K562 (cell line): ENCODE measurements around the gene CTPS2. TPM values are rescaled to one million over a fixed set of nuclear protein-coding genes. Genes with fewer than 3 reads are reported as not detected.

Experiments
- ATAC-seq: fragments of 200-7000 bp; cut with Tn5 transposase; 3 replicates; pipeline ENCODE4 v1.9.1; 2020; ENCODE audit warnings: moderate library complexity
- BruUV-seq: library from RNA; stranded (reverse); fragments of 400-500 nt; replicated peaks from 2 replicates; lab custom pipeline; 2021; lab: Mats Ljungman, UMichigan
- CTCF ChIA-PET: fragments of 300-600 bp; formaldehyde crosslinking; extraction: SDS; loops from one replicate; lab custom pipeline; 2021; ENCODE audit warnings: low intra/inter-chr PET ratio; lab: Yijun Ruan, JAX
- POLR2A ChIA-PET: fragments of 300-600, 350-650 bp; sonication (Branson Sonifier 250); formaldehyde crosslinking; extraction: SDS; loops from one replicate; lab custom pipeline; 2021; ENCODE audit warnings: antibody characterized with exemption, inconsistent platforms; lab: Yijun Ruan, JAX
- DNase-seq, 4 experiments: peaks; one replicate each; pipeline versions ENCODE4 v3.0.0 to v3.0.0-alpha.2; 2011 to 2018; ENCODE audit warnings: low spot score in 3 of 4, mixed read lengths in 3 of 4; ENCODE audit errors: extremely low read depth in 1 of 4
- FAIRE-seq: peaks from 2 replicates; lab custom pipeline; 2011; peaks lifted over from hg19 to GRCh38; lab: Jason Lieb, UNC
- H2AFZ ChIP-seq: 2 replicates; pipeline ENCODE4 v1.6.0; 2011; ENCODE audit warnings: low read depth, low read length, control low read depth, inconsistent platforms
- H3K27ac ChIP-seq: fragments of 200-600 bp; 3 replicates; pipeline ENCODE4 v1.8.0; 2011; ENCODE audit warnings: low read depth, mild to moderate bottlenecking, control low read depth, inconsistent platforms, low read length, moderate library complexity, mixed read lengths; ENCODE audit errors: extremely low read depth
- H3K27me3 ChIP-seq, 2 experiments: fragments of 300-600 bp in 1 of 2; 2 replicates in 1 of 2; 3 replicates in 1 of 2; pipeline versions ENCODE4 v1.6.0 to v1.8.0; 2011; ENCODE audit warnings: inconsistent platforms in 2 of 2, low read length in 2 of 2, mild to moderate bottlenecking in 1 of 2, mixed read lengths in 1 of 2, moderate library complexity in 1 of 2; ENCODE audit not compliant: control insufficient read depth in 2 of 2, insufficient read depth in 2 of 2
- H3K36me3 ChIP-seq: fragments of 300-600 bp; 3 replicates; pipeline ENCODE4 v1.8.0; 2011; ENCODE audit warnings: mild to moderate bottlenecking, low read length, inconsistent platforms; ENCODE audit not compliant: control insufficient read depth, insufficient read depth
- H3K4me1 ChIP-seq, 2 experiments: fragments of 200-600 bp in 1 of 2; replicated peaks in 1 of 2; 2 replicates in 1 of 2; 3 replicates in 1 of 2; pipeline versions ENCODE4 v1.5.1 to v1.8.0; 2011; ENCODE audit warnings: inconsistent platforms in 2 of 2, low read length in 2 of 2, mild to moderate bottlenecking in 1 of 2, mixed read lengths in 1 of 2, moderate library complexity in 1 of 2; ENCODE audit not compliant: control insufficient read depth in 2 of 2, insufficient read depth in 2 of 2
- H3K4me2 ChIP-seq: 2 replicates; pipeline ENCODE4 v1.6.1; 2011; ENCODE audit warnings: low read length, control low read depth, inconsistent platforms, mixed read lengths; ENCODE audit not compliant: insufficient read depth
- H3K4me3 ChIP-seq: fragments of 200-600 bp; sonication (generic), shearing (Covaris generic); 2 replicates; pipeline ENCODE4 v1.5.1; 2016; ENCODE audit warnings: control low read depth, inconsistent platforms
- H3K79me2 ChIP-seq: fragments of 200-600 bp; 3 replicates; pipeline ENCODE4 v1.8.0; 2011; ENCODE audit warnings: low read length, inconsistent platforms; ENCODE audit not compliant: control insufficient read depth, insufficient read depth
- H3K9ac ChIP-seq, 2 experiments: 2 replicates each; pipeline versions ENCODE4 v1.6.0 to v1.6.1; 2011; ENCODE audit warnings: low read depth in 2 of 2, low read length in 2 of 2, control low read depth in 1 of 2, inconsistent platforms in 1 of 2, mild to moderate bottlenecking in 1 of 2, mixed read lengths in 1 of 2; ENCODE audit not compliant: insufficient read depth in 1 of 2
- H3K9me1 ChIP-seq: one replicate; pipeline ENCODE4 v1.6.0; 2011; ENCODE audit warnings: inconsistent platforms, mild to moderate bottlenecking, low read length, moderate library complexity; ENCODE audit not compliant: control insufficient read depth, insufficient read depth
- H3K9me3 ChIP-seq: replicated peaks from 2 replicates; pipeline ENCODE4 v1.5.1; 2011; ENCODE audit warnings: low read depth, low read length, inconsistent platforms; ENCODE audit not compliant: control insufficient read depth, insufficient read depth
- H4K20me1 ChIP-seq: replicated peaks from 2 replicates; pipeline ENCODE4 v1.6.1; 2011; ENCODE audit warnings: low read length, inconsistent platforms, mixed read lengths; ENCODE audit not compliant: control insufficient read depth, insufficient read depth
- ARID1B ChIP-seq: fragments of 450-650 bp; IDR thresholded peaks from 2 replicates; pipeline ENCODE4 v1.6.1; 2016; ENCODE audit warnings: antibody characterized with exemption, mild to moderate bottlenecking, inconsistent platforms
- BHLHE40 ChIP-seq: IDR thresholded peaks from 2 replicates; pipeline ENCODE4 v1.6.1; 2011; ENCODE audit warnings: low read length, improper control_type of control experiment
- CTBP1 ChIP-seq: fragments of 450-650 bp; IDR thresholded peaks from 2 replicates; pipeline ENCODE4 v1.6.1; 2016; ENCODE audit warnings: borderline replicate concordance
- ESRRB ChIP-seq: fragments of 250-450 bp; sonication (Bioruptor Pico); IDR thresholded peaks from 2 replicates; pipeline ENCODE4 v1.5.0; 2020; ENCODE audit warnings: mild to moderate bottlenecking, moderate library complexity, borderline replicate concordance
- FOXP1 ChIP-seq: sonication (generic); formaldehyde crosslinking; IDR thresholded peaks from 2 replicates; pipeline ENCODE4 v1.8.0; 2022; ENCODE audit warnings: mild to moderate bottlenecking, missing genetic modification reagents
- FUS ChIP-seq: fragments of 200-400 bp; formaldehyde crosslinking; optimal IDR thresholded peaks from 2 replicates; pipeline ENCODE3; 2017; ENCODE audit warnings: low read depth, low read length
- HIVEP1 ChIP-seq: fragments of 250-450 bp; sonication (Bioruptor Pico); IDR thresholded peaks from 2 replicates; pipeline ENCODE4 v1.4.0; 2020; ENCODE audit warnings: mild to moderate bottlenecking
- NONO ChIP-seq, 2 experiments: fragments of 200-400 bp in 1 of 2; fragments of 450-650 bp in 1 of 2; formaldehyde crosslinking in 1 of 2; IDR thresholded peaks; 2 replicates each; pipeline ENCODE4 v1.6.1; 2017; ENCODE audit warnings: low read depth in 2 of 2, mild to moderate bottlenecking in 2 of 2, moderate library complexity in 2 of 2, low read length in 1 of 2
- SMARCE1 ChIP-seq: fragments of 450-650 bp; IDR thresholded peaks from 2 replicates; pipeline ENCODE4 v1.7.1; 2016; ENCODE audit warnings: mild to moderate bottlenecking
- SREBF1 ChIP-seq: fragments of 150-350 bp; IDR thresholded peaks from 2 replicates; pipeline ENCODE4 v1.6.1; 2014; ENCODE audit warnings: antibody characterized with exemption, low read depth, low read length, borderline replicate concordance
- SRF ChIP-seq, 2 experiments: fragments of 250-450, 450-650 bp in 1 of 2; sonication (Bioruptor Pico) in 1 of 2; sonication (generic) in 1 of 2; formaldehyde crosslinking; IDR thresholded peaks; 2 replicates each; pipeline versions ENCODE4 v1.5.0 to v1.5.1; 2020 to 2022; ENCODE audit warnings: mild to moderate bottlenecking in 1 of 2, missing genetic modification reagents in 1 of 2
- TEAD1 ChIP-seq, 2 experiments: fragments of 450-650 bp in 1 of 2; sonication (generic) in 1 of 2; formaldehyde crosslinking; IDR thresholded peaks; 2 replicates each; pipeline versions ENCODE4 v1.4.0 to v1.8.0; 2020 to 2022; ENCODE audit warnings: mild to moderate bottlenecking in 2 of 2, missing genetic modification reagents in 1 of 2
- WGBS: fragments of 100-300 bp; shearing (Covaris generic); methylation state at CpG from one replicate; pipeline ENCODE4 v1.1.6; 2016; ENCODE audit warnings: low coverage, mixed read lengths; ENCODE audit not compliant: insufficient coverage; ENCODE audit errors: missing lambda C conversion rate; 5-methylcytosine and 5-hydroxymethylcytosine counted together
- in situ Hi-C: fragments of 300-500 bp; cut with MboI; formaldehyde crosslinking; loops from 4 replicates; pipeline ENCODE4 v1.15.0; 2018; ENCODE audit warnings: inconsistent platforms, mixed read lengths
- intact Hi-C: fragments of 100-400 bp; cut with micrococcal nuclease; formaldehyde crosslinking; loops from 2 replicates; pipeline ENCODE4 v1.14.2; 2022
- polyA plus RNA-seq, 8 experiments: library from polyadenylated mRNA; depleted of rRNA in 4 of 8; stranded (reverse) in 5 of 8; unstranded in 3 of 8; fragments of >200 nt; fragmentation: Nextera tagmentation in 2 of 8; fragmentation: Illumina TruSeq in 1 of 8; extraction: Ambion mirVana in 2 of 8; extraction: Trizol in 1 of 8; gene quantifications; 2 replicates each; pipeline versions ENCODE4 v1.2.1 to v1.2.3, GENCODE V29; 2011 to 2014; ENCODE audit warnings: inconsistent platforms in 1 of 8, missing spikeins in 1 of 8
- total RNA-seq, 7 experiments: library from RNA; depleted of rRNA in 6 of 7; stranded (reverse); fragments of >200 nt in 6 of 7; fragmentation: Illumina TruSeq in 2 of 7; extraction: Trizol in 2 of 7; gene quantifications; 2 replicates each; pipeline versions ENCODE4 v1.2.1 to v1.2.3, GENCODE V29; 2011 to 2021; ENCODE audit warnings: low replicate concordance in 1 of 7
- TF ChIP-seq, protein P1 (sequence below), 2 experiments: IDR thresholded peaks; 2 replicates each; pipeline ENCODE4 v1.6.1; 2011; ENCODE audit warnings: borderline replicate concordance in 1 of 2, control low read depth in 1 of 2, low read depth in 1 of 2, low read length in 1 of 2, mild to moderate bottlenecking in 1 of 2, mixed read lengths in 1 of 2, moderate library complexity in 1 of 2; ENCODE audit not compliant: insufficient read depth in 1 of 2, insufficient read length in 1 of 2, poor library complexity in 1 of 2, severe bottlenecking in 1 of 2; ENCODE audit errors: extremely low read depth in 1 of 2
- TF ChIP-seq, protein P2 (sequence below): IDR thresholded peaks from 2 replicates; pipeline ENCODE4 v1.6.1; 2014; ENCODE audit warnings: antibody characterized with exemption
- TF ChIP-seq, protein P3 (sequence below): fragments of 200-800 bp; sonication (Bioruptor generic); IDR thresholded peaks from 2 replicates; pipeline ENCODE4 v1.6.1; 2017; ENCODE audit warnings: missing genetic modification characterization, missing compliant biosample characterization
- TF ChIP-seq, protein P4 (sequence below): sonication (generic); formaldehyde crosslinking; IDR thresholded peaks from 2 replicates; pipeline ENCODE4 v1.4.0; 2020; ENCODE audit warnings: mild to moderate bottlenecking, missing genetic modification reagents

Gene CTPS2
- total and polyA plus RNA-seq, 9 of the 15 experiments (the other 6 are each of a cell fraction or from before 2014, with no cell fraction given) = 5.4 to 19.5 (median 14.1) TPM

DNA sequence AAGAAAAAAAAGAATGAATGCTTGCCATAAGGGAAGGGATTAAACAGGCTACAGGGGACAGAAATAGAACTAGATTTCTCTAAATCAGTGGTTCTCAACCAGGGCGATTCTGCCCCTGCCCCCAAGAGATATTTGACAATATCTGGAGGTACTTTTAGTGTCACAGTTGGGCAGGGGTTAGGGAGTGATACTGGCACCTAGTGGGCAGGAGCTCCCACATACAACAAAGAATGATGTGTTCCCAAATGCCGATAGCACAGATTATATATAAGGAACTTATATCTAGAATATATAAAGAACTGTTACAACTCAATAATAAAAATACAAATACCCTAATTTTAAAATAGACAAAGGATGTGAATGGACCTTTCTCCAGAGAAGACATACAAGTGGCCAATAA, 47.8 kb downstream of the CTPS2 start:
- ChIA-PET CTCF (interaction anchor here (0.7 kb wide), 1 partner anchor 232 kb away, joined by 3 read pairs; no protein-coding TSS in a partner anchor), POLR2A (no interaction called here)
- intact Hi-C loops = no loop called here
- Histone ChIP-seq H3K4me1 (no peaks in the 10 kb centered on the region), H3K4me3 (no peak overlapping the region), H3K27me3 (no peaks in the 10 kb centered on the region), H4K20me1 (no peaks in the 10 kb centered on the region), H2AFZ (no peak overlapping the region), H3K36me3 (peaks cover 23% of the 10 kb centered on the region; the same call in 2 of the 3 replicates), H3K9ac (no peak overlapping the region), H3K9me3 (no peaks in the 10 kb centered on the region), H3K9me1 (no peaks in the 10 kb centered on the region), H3K27ac (no peak overlapping the region), H3K4me2 (no peak overlapping the region), H3K79me2 (no peaks in the 10 kb centered on the region)
- ATAC-seq (no peak), DNase-seq (no peak), FAIRE-seq (no peak)
- 56% methylated on average over 2 of the region's 2 CpGs for WGBS
- in situ Hi-C loops = loop anchor here (25.0 kb wide), 1 partner anchor 402 kb away; no protein-coding TSS in a partner anchor
- TF ChIP-seq SRF (CRISPR knock-in tag; IDR thresholded peaks at IDR 0.05) (no peak), SMARCE1 (no peak), CTBP1 (no peak), NONO (IDR thresholded peaks at IDR 0.05; ENCODE audit: low read depth in 2 of 2, low read length in 1 of 2) (no peak), FUS (no peak), FOXP1 (CRISPR knock-in tag) (no peak), BHLHE40 (no peak), ESRRB (CRISPR knock-in tag) (no peak), TEAD1 (CRISPR knock-in tag; IDR thresholded peaks at IDR 0.05) (no peak), HIVEP1 (CRISPR knock-in tag) (no peak), SREBF1 (no peak), ARID1B (no peak)
- TF ChIP-seq, protein P1, sequence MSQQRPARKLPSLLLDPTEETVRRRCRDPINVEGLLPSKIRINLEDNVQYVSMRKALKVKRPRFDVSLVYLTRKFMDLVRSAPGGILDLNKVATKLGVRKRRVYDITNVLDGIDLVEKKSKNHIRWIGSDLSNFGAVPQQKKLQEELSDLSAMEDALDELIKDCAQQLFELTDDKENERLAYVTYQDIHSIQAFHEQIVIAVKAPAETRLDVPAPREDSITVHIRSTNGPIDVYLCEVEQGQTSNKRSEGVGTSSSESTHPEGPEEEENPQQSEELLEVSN (IDR thresholded peaks at IDR 0.05; ENCODE audit: borderline replicate concordance in 1 of 2, extremely low read depth in 1 of 2, insufficient read depth in 1 of 2, insufficient read length in 1 of 2, low read depth in 1 of 2, low read length in 1 of 2, poor library complexity in 1 of 2, severe bottlenecking in 1 of 2) = no peak
- TF ChIP-seq, protein P2, sequence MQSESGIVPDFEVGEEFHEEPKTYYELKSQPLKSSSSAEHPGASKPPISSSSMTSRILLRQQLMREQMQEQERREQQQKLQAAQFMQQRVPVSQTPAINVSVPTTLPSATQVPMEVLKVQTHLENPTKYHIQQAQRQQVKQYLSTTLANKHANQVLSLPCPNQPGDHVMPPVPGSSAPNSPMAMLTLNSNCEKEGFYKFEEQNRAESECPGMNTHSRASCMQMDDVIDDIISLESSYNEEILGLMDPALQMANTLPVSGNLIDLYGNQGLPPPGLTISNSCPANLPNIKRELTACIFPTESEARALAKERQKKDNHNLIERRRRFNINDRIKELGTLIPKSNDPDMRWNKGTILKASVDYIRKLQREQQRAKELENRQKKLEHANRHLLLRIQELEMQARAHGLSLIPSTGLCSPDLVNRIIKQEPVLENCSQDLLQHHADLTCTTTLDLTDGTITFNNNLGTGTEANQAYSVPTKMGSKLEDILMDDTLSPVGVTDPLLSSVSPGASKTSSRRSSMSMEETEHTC = no peak
- TF ChIP-seq, protein P3, sequence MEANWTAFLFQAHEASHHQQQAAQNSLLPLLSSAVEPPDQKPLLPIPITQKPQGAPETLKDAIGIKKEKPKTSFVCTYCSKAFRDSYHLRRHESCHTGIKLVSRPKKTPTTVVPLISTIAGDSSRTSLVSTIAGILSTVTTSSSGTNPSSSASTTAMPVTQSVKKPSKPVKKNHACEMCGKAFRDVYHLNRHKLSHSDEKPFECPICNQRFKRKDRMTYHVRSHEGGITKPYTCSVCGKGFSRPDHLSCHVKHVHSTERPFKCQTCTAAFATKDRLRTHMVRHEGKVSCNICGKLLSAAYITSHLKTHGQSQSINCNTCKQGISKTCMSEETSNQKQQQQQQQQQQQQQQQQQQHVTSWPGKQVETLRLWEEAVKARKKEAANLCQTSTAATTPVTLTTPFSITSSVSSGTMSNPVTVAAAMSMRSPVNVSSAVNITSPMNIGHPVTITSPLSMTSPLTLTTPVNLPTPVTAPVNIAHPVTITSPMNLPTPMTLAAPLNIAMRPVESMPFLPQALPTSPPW = no peak
- TF ChIP-seq, protein P4, sequence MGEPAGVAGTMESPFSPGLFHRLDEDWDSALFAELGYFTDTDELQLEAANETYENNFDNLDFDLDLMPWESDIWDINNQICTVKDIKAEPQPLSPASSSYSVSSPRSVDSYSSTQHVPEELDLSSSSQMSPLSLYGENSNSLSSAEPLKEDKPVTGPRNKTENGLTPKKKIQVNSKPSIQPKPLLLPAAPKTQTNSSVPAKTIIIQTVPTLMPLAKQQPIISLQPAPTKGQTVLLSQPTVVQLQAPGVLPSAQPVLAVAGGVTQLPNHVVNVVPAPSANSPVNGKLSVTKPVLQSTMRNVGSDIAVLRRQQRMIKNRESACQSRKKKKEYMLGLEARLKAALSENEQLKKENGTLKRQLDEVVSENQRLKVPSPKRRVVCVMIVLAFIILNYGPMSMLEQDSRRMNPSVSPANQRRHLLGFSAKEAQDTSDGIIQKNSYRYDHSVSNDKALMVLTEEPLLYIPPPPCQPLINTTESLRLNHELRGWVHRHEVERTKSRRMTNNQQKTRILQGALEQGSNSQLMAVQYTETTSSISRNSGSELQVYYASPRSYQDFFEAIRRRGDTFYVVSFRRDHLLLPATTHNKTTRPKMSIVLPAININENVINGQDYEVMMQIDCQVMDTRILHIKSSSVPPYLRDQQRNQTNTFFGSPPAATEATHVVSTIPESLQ (CRISPR knock-in tag) = no peak
- no TSS peak for BruUV-seq
